H9 (cell line): ENCODE measurements around the gene ACOX1. TPM values are rescaled to one million over a fixed set of nuclear protein-coding genes. Genes with fewer than 3 reads are reported as not detected.

Source experiments
- DNase-seq: peaks from one replicate; pipeline ENCODE4 v3.0.0-alpha.2; 2017
- H2AFZ ChIP-seq: one replicate; pipeline ENCODE4 v1.6.1; 2013; ENCODE audit warnings: mild to moderate bottlenecking, low read length, control low read depth, moderate library complexity
- H2AK5ac ChIP-seq: 2 replicates; pipeline ENCODE4 v1.6.1; 2013; ENCODE audit warnings: low read length, control low read depth, mixed read lengths; ENCODE audit not compliant: insufficient read length
- H2BK120ac ChIP-seq: one replicate; pipeline ENCODE4 v1.6.1; 2013; ENCODE audit warnings: low read depth, mild to moderate bottlenecking, low read length, control low read depth, inconsistent platforms; ENCODE audit not compliant: poor library complexity, severe bottlenecking
- H2BK12ac ChIP-seq: 2 replicates; pipeline ENCODE4 v1.6.1; 2013; ENCODE audit warnings: low read length, control low read depth, mixed read lengths, low read depth; ENCODE audit not compliant: insufficient read length
- H2BK15ac ChIP-seq: 2 replicates; pipeline ENCODE4 v1.6.1; 2013; ENCODE audit warnings: low read depth, low read length, control low read depth
- H2BK20ac ChIP-seq: one replicate; pipeline ENCODE4 v1.6.1; 2013; ENCODE audit warnings: low read depth, mild to moderate bottlenecking, low read length, control low read depth, inconsistent platforms; ENCODE audit not compliant: poor library complexity, severe bottlenecking
- H2BK5ac ChIP-seq: 2 replicates; pipeline ENCODE4 v1.6.1; 2013; ENCODE audit warnings: low read length, control low read depth, mixed read lengths; ENCODE audit not compliant: insufficient read length
- H3K14ac ChIP-seq: 2 replicates; pipeline ENCODE4 v1.6.1; 2013; ENCODE audit warnings: low read length, control low read depth; ENCODE audit not compliant: insufficient read depth
- H3K18ac ChIP-seq: 2 replicates; pipeline ENCODE4 v1.6.1; 2013; ENCODE audit warnings: low read depth, mild to moderate bottlenecking, mixed read lengths, low read length, control low read depth; ENCODE audit not compliant: insufficient read length
- H3K23ac ChIP-seq: 2 replicates; pipeline ENCODE4 v1.6.1; 2013; ENCODE audit warnings: low read length, control low read depth, mixed read lengths, low read depth; ENCODE audit not compliant: insufficient read length
- H3K23me2 ChIP-seq: 2 replicates; pipeline ENCODE4 v1.6.1; 2013; ENCODE audit warnings: low read depth, mild to moderate bottlenecking, mixed read lengths, low read length, control low read depth; ENCODE audit not compliant: insufficient read length, poor library complexity, severe bottlenecking
- H3K27ac ChIP-seq: 2 replicates; pipeline ENCODE4 v1.5.1; 2013; ENCODE audit warnings: low read length, control low read depth, mixed read lengths, low read depth; ENCODE audit not compliant: insufficient read length
- H3K27me3 ChIP-seq: 2 replicates; pipeline ENCODE4 v1.6.1; 2013; ENCODE audit warnings: low read length, control low read depth, inconsistent platforms; ENCODE audit not compliant: insufficient read depth
- H3K4ac ChIP-seq: 2 replicates; pipeline ENCODE4 v1.6.1; 2013; ENCODE audit warnings: low read depth, mild to moderate bottlenecking, control low read depth, inconsistent platforms, low read length, moderate library complexity
- H3K4me1 ChIP-seq: 2 replicates; pipeline ENCODE4 v1.6.1; 2013; ENCODE audit warnings: low read length, control low read depth, inconsistent platforms; ENCODE audit not compliant: insufficient read depth
- H3K4me2 ChIP-seq: 2 replicates; pipeline ENCODE4 v1.6.1; 2013; ENCODE audit warnings: low read length, control low read depth, mixed read lengths; ENCODE audit not compliant: insufficient read length, insufficient read depth
- H3K56ac ChIP-seq: 2 replicates; pipeline ENCODE4 v1.6.1; 2013; ENCODE audit warnings: low read depth, mild to moderate bottlenecking, mixed read lengths, low read length, control low read depth; ENCODE audit not compliant: insufficient read length
- H3K79me1 ChIP-seq: 2 replicates; pipeline ENCODE4 v1.6.1; 2013; ENCODE audit warnings: low read depth, mild to moderate bottlenecking, moderate library complexity, low read length, control low read depth, inconsistent platforms; ENCODE audit not compliant: insufficient read depth, poor library complexity, severe bottlenecking
- H3K79me2 ChIP-seq: 2 replicates; pipeline ENCODE4 v1.6.1; 2013; ENCODE audit warnings: low read length, control low read depth, inconsistent platforms; ENCODE audit not compliant: insufficient read depth
- H3K9ac ChIP-seq: 2 replicates; pipeline ENCODE4 v1.6.1; 2013; ENCODE audit warnings: low read length, control low read depth, mixed read lengths; ENCODE audit not compliant: insufficient read length; ENCODE audit errors: extremely low read depth
- H3K9me3 ChIP-seq: one replicate; pipeline ENCODE4 v1.6.1; 2013; ENCODE audit warnings: low read depth, low read length, inconsistent platforms; ENCODE audit not compliant: control insufficient read depth
- H3T11ph ChIP-seq: one replicate; pipeline ENCODE4 v1.6.1; 2013; ENCODE audit warnings: mild to moderate bottlenecking, low read length, control low read depth, inconsistent platforms
- H4K20me1 ChIP-seq: one replicate; pipeline ENCODE4 v1.6.1; 2013; ENCODE audit not compliant: control insufficient read depth, insufficient read length, insufficient read depth
- H4K5ac ChIP-seq: 2 replicates; pipeline ENCODE4 v1.6.1; 2013; ENCODE audit warnings: low read depth, mild to moderate bottlenecking, mixed read lengths, low read length, control low read depth; ENCODE audit not compliant: insufficient read length
- H4K8ac ChIP-seq: replicated peaks from 2 replicates; pipeline ENCODE4 v1.6.1; 2013; ENCODE audit warnings: low read length, control low read depth, mixed read lengths, low read depth; ENCODE audit not compliant: insufficient read length
- H4K91ac ChIP-seq: 2 replicates; pipeline ENCODE4 v1.6.1; 2013; ENCODE audit warnings: low read depth, mild to moderate bottlenecking, moderate library complexity, mixed read lengths, low read length, control low read depth; ENCODE audit not compliant: insufficient read length
- H3K27ac Mint-ChIP-seq, 3 experiments: 2 replicates in 2 of 3; 3 replicates in 1 of 3; pipeline ENCODE4 v1.8.0; 2020 to 2021; ENCODE audit warnings: mixed read lengths in 3 of 3, mild to moderate bottlenecking in 1 of 3, moderate library complexity in 1 of 3
- H3K27me3 Mint-ChIP-seq: 2 replicates; pipeline ENCODE4 v1.8.0; 2021; ENCODE audit warnings: low read depth, mild to moderate bottlenecking, moderate library complexity, mixed read lengths
- H3K36me3 Mint-ChIP-seq, 3 experiments: 2 replicates in 2 of 3; 3 replicates in 1 of 3; pipeline ENCODE4 v1.8.0; 2020 to 2021; ENCODE audit warnings: low read depth in 3 of 3, mixed read lengths in 3 of 3; ENCODE audit not compliant: insufficient read depth in 1 of 3
- H3K4me1 Mint-ChIP-seq, 2 experiments: 2 replicates each; pipeline ENCODE4 v1.8.0; 2020; ENCODE audit warnings: mixed read lengths in 2 of 2
- H3K4me3 Mint-ChIP-seq, 2 experiments: 2 replicates in 1 of 2; 3 replicates in 1 of 2; pipeline ENCODE4 v1.8.0; 2020 to 2021; ENCODE audit warnings: mild to moderate bottlenecking in 2 of 2, mixed read lengths in 2 of 2, moderate library complexity in 1 of 2
- H3K9me3 Mint-ChIP-seq, 2 experiments: 2 replicates in 1 of 2; 3 replicates in 1 of 2; pipeline ENCODE4 v1.8.0; 2020; ENCODE audit warnings: mild to moderate bottlenecking in 2 of 2, mixed read lengths in 2 of 2, moderate library complexity in 1 of 2
- WGBS: extraction: QIAGEN DNeasy Blood & Tissue Kit; methylation state at CpG from one replicate; pipeline ENCODE4 v1.1.7; 2013; ENCODE audit warnings: missing lambda C conversion rate, low lambda C conversion rate, mixed read lengths; ENCODE audit not compliant: insufficient read length; ENCODE audit errors: extremely low coverage; 5-methylcytosine and 5-hydroxymethylcytosine counted together
- total RNA-seq: library from RNA; stranded (reverse); gene quantifications from 2 replicates; pipeline ENCODE4 v1.2.1, GENCODE V29; 2021
- TF ChIP-seq, protein P1 (sequence below): fragments of 200-600 bp; sonication (generic); conservative IDR thresholded peaks from 3 replicates; pipeline ENCODE4 v1.8.0; 2021; ENCODE audit warnings: antibody characterized with exemption, mild to moderate bottlenecking

The ACOX1 gene
- total RNA-seq, 1 experiment from 2014 or later, result 27.4 TPM

DNA sequence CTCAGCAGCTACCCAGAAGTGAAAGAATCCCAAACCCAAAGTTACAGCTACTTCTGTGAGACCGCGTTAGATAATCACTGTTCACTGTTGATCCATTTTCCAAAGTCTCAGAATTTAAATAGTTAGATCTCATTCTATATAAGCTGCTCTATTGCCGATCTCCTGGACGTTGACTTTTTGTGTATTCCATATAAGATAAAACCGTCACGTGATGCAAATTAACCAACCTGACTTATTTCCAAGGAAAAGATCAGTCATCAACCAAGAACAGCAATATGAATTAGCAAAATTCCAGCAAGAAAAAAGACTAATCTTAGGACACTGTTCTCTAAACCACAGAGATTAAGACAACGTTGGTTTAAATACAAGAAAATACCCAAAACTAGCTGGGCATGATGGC is 8.3 kb downstream of the ACOX1 start:
- H3K27ac ChIP-seq, result no peak overlapping the region
- H3K14ac ChIP-seq, result no peak overlapping the region
- H3K9me3 Mint-ChIP-seq, result no peaks in the 10 kb centered on the region
- no peak overlapping the region for H3K23ac ChIP-seq
- TF ChIP-seq, protein P1, sequence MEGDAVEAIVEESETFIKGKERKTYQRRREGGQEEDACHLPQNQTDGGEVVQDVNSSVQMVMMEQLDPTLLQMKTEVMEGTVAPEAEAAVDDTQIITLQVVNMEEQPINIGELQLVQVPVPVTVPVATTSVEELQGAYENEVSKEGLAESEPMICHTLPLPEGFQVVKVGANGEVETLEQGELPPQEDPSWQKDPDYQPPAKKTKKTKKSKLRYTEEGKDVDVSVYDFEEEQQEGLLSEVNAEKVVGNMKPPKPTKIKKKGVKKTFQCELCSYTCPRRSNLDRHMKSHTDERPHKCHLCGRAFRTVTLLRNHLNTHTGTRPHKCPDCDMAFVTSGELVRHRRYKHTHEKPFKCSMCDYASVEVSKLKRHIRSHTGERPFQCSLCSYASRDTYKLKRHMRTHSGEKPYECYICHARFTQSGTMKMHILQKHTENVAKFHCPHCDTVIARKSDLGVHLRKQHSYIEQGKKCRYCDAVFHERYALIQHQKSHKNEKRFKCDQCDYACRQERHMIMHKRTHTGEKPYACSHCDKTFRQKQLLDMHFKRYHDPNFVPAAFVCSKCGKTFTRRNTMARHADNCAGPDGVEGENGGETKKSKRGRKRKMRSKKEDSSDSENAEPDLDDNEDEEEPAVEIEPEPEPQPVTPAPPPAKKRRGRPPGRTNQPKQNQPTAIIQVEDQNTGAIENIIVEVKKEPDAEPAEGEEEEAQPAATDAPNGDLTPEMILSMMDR, result no peak
- H3K18ac ChIP-seq, result no peak overlapping the region
- no peaks in the 10 kb centered on the region for H3K27me3 Mint-ChIP-seq
- no peak overlapping the region for H3K56ac ChIP-seq
- no peak overlapping the region for H3K4me2 ChIP-seq
- H3K9ac ChIP-seq, result no peak overlapping the region
- no peak overlapping the region for H2AFZ ChIP-seq
- no peak overlapping the region for H2BK12ac ChIP-seq
- peaks cover under 1 to 1% of the 10 kb centered on the region in 2 experiments; a peak in 1 of 4 replicates for H3K4me1 Mint-ChIP-seq
- H4K8ac ChIP-seq, result no peak overlapping the region
- no peak for DNase-seq
- H3K27ac Mint-ChIP-seq, result no peak overlapping the region; a peak in 1 of 7 replicates
- H3K9me3 ChIP-seq, result no peaks in the 10 kb centered on the region
- H2BK15ac ChIP-seq, result no peak overlapping the region
- no peak overlapping the region for H2BK20ac ChIP-seq
- no peak overlapping the region for H4K5ac ChIP-seq
- H3K36me3 Mint-ChIP-seq, result peaks cover 4 to 37% (median 34%) of the 10 kb centered on the region in 3 experiments; a peak in 6 of 7 replicates
- no peaks in the 10 kb centered on the region for H3K27me3 ChIP-seq
- no CpG with 5 or more reads among the region's 7 CpGs for WGBS
- no peaks in the 10 kb centered on the region for H3K4me1 ChIP-seq
- no peaks in the 10 kb centered on the region for H3K79me2 ChIP-seq
- no peak overlapping the region for H2BK5ac ChIP-seq
- H3K4ac ChIP-seq, result no peak overlapping the region
- no peak overlapping the region for H3T11ph ChIP-seq
- H3K23me2 ChIP-seq, result no peaks in the 10 kb centered on the region
- no peak overlapping the region for H3K4me3 Mint-ChIP-seq
- no peaks in the 10 kb centered on the region for H4K20me1 ChIP-seq
- H2AK5ac ChIP-seq, result no peak overlapping the region
- no peak overlapping the region for H2BK120ac ChIP-seq
- H4K91ac ChIP-seq, result no peak overlapping the region
- H3K79me1 ChIP-seq, result no peaks in the 10 kb centered on the region
